ENCODE results near the gene MSN.
"Not testable (repeated sequence)": the region's sequence is repeated elsewhere in the genome, so short reads cannot be mapped to it uniquely, and the experiment has no call there.

The MSN gene

DNA sequence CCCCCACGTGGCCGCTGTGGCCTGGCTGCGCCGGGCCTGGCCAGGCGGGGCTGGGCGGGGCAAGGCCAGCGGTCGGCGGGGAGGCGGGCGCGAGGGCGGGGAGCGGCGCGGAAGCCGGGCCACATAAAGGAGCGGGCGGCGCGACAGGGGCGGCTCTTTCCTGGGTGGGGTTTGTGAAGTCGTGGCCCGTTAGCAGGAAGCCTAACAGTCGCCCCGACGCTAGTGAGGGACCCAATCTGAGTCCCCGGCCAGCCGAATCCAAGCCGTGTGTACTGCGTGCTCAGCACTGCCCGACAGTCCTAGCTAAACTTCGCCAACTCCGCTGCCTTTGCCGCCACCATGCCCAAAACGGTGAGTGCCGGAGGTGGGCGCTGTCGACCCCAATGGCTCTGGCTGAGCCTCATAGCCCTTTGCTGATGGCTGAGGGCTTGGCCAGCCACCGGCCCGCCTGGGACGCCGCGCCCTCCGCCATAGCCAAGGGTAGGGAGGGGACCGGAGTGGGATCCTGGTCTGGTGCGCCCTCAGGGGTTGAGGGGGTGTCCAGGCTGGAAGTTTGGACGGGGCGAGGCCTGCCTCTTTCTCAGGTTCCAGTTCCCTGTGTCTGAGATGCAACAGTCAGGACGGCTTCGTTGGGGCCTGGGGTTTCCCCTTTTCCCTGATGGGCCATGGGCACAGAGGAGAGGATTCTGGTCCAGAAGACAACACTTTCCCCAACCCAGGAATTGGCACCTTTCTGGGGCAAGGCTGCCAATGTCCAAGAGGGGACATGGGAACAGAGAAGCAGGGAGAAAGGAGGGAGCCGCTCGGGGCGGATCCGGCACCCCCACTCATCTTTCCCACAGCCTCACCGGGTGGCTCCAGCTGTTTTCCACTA lies at the start of gene MSN:
Gene MSN, plus strand, starts transcription at position 152 of the 874 bp plus-strand sequence. Its CDS starts 188 bp downstream, at position 340.
- DNase-seq, result peak; percentile 58

DNA sequence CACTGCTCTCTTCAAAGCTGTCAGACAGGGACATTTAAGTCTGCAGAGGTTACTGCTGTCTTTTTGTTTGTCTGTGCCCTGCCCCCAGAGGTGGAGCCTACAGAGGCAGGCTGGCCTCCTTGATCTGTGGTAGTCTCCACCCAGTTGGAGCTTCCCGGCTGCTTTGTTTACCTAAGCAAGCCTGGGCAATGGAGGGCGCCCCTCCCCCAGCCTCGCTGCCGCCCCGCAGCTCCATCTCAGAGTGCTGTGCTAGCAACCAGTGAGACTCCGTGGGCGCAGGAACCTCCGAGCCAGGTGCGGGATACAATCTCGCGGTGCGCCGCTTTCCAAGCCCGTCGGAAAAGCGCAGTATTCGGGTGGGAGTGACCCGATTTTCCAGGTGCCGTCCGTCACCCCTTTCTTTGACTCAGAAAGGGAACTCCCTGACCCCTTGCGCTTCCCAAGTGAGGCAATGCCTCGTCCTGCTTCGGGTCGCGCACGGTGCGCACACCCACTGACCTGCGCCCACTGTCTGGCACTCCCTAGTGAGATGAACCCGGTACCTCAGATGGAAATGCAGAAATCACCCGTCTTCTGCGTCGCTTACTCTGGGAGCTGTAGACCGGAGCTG lies 47.3 kb upstream of the MSN start:
- not testable (repeated sequence) for DNase-seq

DNA sequence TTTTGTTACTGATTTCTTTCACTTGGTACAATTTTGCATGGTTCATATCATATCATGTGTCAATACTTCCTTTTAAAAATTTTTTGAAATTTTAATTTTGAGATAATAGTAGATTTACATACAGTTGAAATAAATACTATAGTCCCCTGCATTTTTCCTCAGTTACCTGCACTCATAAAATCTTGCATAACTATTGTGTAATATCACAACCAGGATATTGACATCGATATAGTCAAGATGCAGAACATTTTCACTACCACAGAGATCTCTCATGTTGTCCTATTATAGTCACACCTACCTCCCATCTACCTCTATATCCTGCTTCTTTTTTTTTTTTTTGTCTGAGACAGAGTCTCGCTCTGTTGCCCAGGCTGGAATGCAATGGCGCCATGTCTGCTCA lies 36.7 kb upstream of the MSN start:
- DNase-seq, result no peak

DNA sequence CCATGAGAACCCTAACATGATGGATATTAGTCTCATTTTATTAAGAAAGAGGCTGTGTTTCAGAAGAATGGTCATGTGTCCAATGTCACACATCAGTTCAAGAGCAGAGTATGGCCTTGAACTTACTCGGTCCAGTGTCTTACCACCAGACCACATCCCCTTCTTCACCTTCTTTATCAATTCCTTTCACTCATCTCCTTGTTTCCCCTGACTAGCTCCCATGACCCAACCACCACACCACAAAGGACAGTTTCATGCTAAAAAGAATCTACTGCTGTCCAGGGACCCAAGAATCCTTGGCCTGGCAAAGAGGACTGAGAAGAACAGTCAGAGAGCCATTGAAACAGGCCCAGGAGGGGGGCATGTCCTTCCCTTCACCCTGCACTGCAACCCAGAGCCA lies 33.6 kb upstream of the MSN start:
- DNase-seq, result no peak

DNA sequence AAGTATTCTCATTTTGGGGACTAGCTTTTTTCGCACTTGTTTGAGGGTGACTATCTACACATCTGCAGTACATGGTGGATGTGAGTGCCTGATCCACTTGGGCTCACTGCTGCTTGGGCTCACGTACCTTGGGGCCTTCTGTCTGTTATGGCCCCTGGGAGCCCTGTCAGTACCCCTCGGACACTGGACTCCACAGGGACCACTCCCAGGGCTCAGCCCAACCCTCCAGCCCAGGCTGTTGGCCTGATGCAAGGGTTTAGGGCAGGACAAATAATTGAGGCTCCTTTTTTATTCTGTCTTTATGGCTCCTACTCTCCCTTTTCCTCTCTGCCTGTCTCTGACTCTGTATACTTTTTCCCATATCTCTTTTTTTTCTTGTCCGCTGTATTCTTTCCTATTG lies 32.7 kb upstream of the MSN start:
- no peak for DNase-seq

DNA sequence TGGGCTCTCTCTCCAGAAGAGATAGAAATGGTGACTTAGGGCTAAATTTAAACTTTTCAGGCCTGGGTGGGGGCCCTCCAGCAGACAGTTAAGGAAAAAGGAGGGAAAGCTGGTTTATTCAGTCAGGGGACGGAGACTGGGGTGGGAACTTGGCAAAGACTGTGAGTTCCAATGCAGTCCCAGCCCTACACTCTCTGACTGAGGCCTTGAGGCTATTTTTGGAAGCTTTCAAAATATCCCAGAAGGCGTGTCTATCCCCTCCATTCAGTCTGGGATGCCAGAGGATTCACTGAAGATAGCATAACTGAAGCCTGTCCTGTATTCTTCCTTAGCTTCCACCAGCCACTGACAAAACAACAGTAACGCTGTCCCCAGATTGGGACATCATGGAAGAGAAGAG lies 32.1 kb upstream of the MSN start:
- peak; percentile 45 for DNase-seq

DNA sequence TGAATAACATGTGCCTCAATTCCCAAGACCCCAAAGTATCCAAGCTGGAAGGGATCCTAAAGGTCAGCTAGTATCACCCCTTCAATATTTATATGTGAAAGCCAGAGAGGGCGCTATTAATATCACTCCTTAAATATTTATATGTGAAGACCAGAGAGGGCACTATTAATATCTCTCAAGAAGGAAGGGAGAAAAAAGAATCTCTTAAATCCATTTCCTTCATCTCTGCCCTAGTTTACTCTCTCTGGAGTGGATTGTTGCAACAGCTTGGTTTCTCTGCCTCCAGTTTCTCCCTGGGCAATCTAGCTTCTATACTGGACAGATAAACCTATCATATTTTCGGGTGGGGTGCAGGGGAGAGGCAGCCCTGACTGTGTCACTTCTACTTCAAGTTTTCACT lies 31.6 kb upstream of the MSN start:
- DNase-seq, result no peak

DNA sequence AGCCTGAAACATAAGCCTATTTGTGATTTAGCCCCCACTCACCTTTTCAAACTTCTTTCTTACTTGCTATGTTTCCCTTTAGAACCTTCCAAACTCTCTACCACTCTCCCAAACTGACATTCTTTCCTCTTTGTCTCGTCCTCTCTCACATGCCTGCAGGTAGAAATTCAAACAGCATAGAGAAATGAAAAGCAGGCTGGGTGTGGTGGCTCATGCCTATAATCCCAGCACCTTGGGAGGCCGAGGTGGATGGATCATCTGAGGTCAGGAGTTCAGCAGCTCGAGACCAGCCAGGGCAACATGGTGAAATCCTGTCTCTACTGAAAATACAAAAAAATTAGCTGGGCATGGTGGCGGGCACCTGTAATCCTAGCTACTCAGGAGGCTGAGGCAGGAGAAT lies 31.2 kb upstream of the MSN start:
- DNase-seq, result not testable (repeated sequence)

DNA sequence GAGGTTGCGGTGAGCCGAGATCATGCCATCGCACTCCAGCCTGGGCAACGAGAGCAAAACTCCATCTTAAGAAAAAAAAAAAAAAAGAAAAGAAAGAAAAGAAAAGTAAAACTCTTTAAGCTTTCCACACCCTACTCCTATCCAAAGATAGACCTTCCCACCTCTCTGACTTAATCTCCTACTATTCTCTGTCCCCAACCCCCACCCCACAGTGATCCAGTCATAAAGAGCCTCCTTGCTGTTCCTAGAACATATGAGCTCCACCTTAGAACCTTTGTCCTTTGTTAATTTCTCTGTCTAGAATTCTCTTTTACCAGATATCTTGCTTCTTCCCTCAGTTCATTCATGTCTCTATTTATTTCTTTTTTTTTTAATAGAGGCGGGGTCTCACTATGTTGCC lies 30.1 kb upstream of the MSN start:
- DNase-seq, result no peak

DNA sequence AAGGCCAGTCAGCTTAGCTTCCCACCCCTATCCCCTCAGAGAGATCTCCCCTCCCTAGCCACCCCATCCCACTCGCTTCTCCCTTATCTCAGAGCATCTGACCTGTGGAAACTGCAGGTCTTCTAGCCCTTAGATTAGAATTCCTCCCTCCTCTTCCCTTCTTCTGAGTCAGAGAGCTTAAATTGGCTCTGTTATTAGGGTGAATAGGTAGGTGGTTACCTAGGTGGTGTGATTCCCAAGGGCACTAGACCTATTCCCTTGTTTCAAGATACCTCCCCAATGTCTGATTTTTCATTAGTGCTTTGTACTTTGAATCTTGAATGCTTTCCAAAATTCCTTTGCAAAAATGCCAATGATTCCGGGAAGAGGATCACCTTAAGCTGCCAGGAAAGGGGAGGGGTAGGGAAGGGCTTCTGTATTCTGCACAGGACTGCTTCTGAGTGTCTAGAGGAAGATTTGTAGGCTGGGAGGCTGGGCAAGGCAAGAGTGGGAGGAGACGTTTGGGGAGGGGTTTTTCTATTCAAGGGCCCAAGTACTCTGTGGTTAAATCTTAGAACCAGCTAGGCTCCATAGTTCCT lies 24.5 kb upstream of the MSN start:
- peak; percentile 32 for DNase-seq

DNA sequence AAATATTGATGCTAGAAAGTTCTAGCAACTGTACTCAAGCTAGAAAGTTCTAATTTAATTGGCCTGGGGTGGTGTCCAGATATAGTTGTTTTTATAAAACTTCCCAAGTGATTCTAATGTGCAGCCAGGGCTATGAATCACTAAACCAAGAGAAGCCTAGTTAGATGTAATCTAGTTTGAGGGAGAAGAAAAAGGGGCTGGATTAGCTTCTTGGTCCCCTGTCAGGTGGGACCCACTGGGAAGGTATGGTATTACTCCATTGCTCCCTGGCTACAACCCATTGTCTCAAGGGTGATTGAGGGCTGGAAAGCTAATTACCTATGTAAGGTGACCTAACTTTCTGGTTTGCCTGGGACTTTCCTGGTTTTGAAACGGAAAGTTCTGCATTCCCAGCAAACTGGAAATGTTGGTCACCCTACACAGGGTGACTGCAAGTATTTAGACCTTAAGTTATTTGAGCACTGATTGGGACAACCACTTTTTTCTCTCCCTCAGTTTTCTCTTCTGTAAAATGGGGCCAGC lies 23.9 kb upstream of the MSN start:
- DNase-seq, result no peak

DNA sequence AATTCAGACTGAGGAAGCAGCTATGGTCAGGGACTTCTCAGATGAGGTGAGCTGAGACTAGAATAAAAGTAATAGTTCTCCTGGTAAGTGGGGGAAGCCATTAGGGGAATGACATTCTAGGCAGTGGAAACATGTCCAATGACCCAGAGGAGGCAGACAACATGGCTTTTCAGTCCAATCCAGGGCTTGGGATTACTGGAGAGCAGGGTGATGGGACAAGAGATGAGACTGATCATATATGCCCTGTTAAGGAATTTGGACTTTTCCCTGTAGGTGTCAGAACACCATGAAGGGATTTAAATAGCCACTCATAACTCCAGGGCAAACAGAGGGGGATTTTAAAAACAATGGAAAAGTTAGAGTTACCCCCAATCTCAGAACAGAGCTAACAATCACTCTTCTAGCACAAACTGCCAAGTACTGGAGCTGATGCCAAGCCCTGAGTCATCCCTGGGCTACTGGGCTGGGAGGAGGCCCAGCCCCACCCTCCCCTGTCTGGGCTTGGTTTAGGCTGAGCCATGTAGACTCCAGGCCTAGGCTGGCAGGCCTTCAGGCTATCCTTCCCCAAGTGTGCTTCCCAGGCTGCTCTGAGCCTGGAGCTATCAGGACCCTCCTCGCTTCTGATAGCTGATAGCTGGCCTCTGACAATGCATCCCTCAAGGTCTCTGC lies 22.7 kb upstream of the MSN start:
- DNase-seq, result peak; percentile 78

DNA sequence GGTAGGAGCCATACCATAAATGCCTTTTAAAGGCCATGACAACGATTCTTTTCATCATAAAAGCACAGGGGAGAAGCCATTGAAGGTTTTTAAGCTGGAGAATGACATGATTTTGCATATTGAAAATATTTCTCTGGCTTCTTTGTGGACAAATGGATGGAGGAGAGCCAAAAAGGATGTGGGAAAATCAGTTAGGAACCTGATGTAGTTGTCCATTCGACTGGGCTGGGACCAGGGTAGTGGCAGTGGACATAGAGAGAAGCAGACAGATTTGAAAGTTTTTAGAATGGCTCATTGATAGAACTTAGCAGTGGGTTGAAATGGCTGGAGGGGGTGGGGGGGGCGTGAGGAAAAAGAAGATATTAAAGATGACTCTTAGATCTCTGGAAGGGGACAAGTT lies 19.7 kb upstream of the MSN start:
- DNase-seq, result no peak

DNA sequence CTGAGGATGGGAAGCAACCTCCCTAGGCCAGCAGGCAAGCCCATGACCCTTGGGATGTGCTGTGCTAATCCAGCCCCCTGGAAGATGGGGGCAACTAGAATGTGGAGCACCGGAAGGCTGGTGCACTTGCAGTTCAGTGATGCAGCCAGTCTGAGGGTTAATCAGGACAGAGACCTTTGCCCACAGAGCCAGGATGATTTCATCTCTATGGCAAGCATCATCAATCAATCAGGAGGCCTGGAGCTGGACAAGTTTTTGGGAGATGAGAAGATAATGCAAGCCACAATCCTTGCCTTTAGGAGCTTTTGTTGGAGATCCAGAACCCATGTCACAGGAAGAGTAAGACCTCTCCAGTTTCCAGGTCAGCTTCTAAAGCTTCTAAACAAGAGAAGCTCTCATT lies 15.4 kb upstream of the MSN start:
- DNase-seq, result no peak

DNA sequence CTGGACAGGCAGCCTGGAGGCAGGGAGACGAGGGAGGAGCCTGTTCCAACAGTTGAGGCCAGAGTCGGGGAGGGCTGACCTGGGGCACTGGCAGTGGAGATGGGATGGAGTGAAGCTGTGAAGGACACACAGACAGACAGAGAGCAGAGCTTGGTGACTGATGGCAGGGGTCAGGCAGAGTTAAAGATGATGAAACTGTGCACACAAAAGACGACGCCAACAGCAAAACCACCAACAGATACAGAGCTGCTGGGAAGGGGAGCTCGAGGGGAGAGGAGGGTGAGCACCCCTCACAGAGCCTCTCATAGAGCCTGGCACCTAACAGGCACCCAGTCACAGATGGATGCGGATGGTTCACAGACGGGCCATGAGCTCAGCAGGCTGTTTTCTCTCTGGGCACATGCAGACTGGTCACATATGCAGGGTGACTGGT lies 10.4 kb upstream of the MSN start:
- DNase-seq, result not testable (repeated sequence)

DNA sequence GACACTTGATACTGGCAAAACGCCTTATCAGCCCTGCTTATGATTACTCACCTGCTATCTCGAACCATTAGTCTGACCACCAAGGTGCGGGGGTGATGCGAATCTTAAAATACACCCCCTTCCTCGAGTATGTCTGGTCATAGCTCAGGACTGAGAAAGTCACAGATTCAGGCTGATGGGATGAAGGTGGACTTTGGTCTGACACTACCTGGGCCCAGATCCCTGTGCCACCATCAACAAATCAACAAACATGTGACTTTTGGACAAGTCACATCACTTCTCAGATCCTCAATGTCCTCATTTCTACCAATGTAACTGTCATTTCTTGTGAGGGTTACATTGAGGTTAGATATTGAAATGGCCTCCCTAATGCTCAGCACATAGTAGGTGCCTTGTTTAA lies 9.8 kb upstream of the MSN start:
- DNase-seq, result no peak

DNA sequence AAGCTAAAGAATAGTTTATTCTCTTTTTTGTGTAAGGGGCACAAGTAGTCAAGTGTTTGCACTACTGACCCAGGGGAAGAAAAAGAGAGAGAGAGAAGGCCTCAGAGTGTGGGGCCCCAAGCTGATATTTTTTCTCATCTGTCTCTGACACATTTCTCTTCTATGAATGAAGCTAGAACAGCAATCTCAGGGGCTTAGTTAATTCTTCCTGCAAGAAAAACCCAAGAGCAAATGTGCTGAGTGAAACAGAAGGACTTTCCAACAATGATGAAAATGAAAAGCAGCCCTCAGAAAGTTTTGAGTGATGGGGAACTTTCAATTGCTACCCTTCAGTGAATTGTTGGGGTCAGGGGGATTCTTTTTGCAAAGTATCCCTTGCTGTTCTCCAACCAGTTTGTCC lies 9.2 kb upstream of the MSN start:
- no peak for DNase-seq

DNA sequence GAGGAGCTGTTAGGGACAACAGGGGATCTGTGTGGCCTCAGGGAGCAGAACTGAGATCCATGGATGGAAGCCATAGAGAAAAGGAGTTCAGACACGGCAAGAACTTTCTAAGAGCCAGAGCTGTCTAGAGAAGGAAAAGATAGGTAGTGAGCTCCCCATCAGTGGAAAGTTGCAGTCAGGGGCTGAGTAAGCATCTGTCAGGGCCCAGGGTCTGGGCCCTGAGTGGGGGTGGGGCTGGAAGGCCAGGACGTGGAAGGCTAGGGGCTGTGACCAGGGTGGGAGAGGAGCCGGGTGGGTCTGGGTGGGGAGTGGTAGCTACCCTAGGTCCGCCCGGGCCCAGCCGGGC lies 324 bp upstream of the MSN start:
- no peak for DNase-seq

DNA sequence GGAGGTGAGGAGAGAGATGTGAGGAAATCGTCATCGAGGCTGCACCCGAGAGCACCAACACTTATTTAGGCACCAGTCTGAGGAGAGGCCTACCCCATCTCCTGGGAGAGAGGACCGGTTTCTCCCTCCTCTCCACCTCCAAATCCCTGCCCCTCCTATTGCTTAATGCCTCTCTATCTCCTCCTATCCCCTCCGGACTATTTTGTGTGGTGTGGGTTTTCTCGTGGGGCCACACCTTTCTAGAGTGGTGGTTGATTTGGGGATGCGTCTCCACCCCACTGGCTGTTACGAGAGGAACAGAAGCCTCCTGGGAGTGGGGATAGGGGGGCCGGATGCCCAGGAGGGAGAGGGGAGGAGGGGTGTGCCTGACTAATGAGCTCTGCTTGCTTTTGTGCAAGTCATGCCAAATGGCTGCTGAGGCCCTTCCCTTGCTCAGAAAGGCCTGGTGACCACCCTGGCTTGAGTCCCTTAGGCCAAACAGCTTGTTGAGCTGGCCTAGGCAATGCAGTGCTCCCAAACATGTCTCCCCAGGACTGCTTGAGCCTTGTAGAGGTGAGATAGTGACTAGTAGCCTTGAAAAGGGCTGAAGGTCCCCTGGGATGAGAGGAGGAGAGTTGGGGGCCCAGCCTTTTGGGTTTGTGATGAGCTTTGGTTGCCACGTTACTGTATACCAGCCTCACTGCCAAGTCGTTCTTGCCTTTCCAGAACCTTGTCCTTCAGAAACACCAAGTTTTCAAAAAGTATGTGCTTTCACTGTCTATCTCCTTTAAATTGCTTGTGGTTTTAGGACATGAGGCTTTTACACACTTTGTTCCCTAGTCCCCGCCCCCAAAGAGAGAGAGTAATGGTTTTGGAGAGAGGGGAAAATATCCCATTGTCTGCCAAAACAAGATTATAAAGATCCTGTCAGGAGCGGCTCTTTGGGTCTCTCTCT lies 1.2 kb downstream of the MSN start:
- DNase-seq, result peak; percentile 86

DNA sequence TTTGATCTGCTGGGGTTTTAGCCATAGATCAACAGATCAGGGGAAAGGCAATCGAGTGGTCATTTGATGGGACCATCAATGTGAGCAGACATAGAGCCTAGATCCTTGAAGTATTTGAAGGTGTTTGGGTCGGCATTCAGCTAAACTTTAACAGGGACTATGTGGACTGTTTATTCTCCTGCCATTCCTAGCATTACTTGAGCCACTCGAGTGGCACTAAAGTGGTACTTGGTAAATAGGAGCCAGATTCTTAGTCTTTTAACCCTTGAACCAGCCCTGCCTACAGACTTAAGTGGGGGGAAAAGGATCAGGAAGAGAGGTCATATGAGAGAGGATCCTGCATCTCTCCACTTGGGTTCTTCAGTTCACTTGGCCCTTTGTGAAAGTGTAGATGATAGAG lies 3.8 kb downstream of the MSN start:
- DNase-seq, result no peak

DNA sequence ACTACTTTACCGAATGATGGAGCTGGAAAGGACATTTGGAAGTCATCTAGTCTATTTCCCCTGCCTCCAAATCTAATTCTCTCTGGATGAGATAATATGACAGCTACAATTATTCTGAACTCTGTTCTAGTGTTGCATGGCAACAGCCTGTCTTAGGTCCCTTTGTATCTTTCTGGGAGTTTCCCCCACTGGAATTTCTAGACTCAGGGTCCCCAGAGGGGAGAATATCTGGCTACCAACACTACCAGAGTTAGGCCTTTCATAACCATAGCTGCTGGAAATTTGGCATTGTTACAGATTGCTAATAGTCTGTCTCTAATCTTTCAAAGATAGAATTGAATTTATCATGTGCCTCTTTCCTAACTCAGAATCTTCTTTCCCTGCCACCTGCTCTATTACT lies 4.5 kb downstream of the MSN start:
- peak; percentile 30 for DNase-seq

DNA sequence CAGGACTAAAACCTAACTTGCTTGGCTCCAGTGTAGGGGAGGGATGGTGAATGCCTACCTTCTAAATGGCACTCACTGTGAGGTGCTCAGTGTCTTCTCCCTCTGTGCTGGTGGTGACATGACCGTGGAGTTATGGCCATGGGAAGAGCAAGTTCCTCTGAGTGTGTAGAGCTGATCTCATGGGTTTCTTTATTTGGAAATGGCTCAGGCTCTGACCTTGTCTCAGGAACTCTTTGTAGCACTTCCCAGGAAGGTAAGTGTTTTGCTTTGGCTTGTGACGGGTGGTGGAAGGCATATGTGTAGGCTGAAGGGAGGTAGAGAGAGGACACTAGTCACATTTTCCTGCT lies 6.4 kb downstream of the MSN start:
- DNase-seq, result no peak

Measured in fibroblast of skin of right quadriceps (primary cell).